ENCODE measurements around the gene GRB10.

- TF ChIP-seq, protein P1, sequence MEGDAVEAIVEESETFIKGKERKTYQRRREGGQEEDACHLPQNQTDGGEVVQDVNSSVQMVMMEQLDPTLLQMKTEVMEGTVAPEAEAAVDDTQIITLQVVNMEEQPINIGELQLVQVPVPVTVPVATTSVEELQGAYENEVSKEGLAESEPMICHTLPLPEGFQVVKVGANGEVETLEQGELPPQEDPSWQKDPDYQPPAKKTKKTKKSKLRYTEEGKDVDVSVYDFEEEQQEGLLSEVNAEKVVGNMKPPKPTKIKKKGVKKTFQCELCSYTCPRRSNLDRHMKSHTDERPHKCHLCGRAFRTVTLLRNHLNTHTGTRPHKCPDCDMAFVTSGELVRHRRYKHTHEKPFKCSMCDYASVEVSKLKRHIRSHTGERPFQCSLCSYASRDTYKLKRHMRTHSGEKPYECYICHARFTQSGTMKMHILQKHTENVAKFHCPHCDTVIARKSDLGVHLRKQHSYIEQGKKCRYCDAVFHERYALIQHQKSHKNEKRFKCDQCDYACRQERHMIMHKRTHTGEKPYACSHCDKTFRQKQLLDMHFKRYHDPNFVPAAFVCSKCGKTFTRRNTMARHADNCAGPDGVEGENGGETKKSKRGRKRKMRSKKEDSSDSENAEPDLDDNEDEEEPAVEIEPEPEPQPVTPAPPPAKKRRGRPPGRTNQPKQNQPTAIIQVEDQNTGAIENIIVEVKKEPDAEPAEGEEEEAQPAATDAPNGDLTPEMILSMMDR (IDR thresholded peaks at IDR 0.05), result no peak
- no peak for TF ChIP-seq EP300 (IDR thresholded peaks at IDR 0.05)
- no peak for TF ChIP-seq POLR2AphosphoS5 (IDR thresholded peaks at IDR 0.05)
- TF ChIP-seq POLR2A (IDR thresholded peaks at IDR 0.05; ENCODE audit: low read depth), result no peak
Observed at GRCh38 chr7:50596484-50596883, 186.2 kb downstream of the GRB10 start.
